ENCODE data around the gene CYLD.

GRCh38 chr16:50763211-50763610 is 21.3 kb downstream of the CYLD start:
- TF ChIP-seq POLR2A (IDR thresholded peaks at IDR 0.05) (no peak), CTCF (IDR thresholded peaks at IDR 0.05) (no peak)
